Panc1 (cell line): ENCODE measurements around the gene ZBTB47.

Experiments used
- TF ChIP-seq, protein P1 (sequence below): fragments of 450-650 bp; IDR thresholded peaks from 2 replicates; pipeline ENCODE4 v1.5.1; 2017; ENCODE audit warnings: mild to moderate bottlenecking
- TF ChIP-seq, protein P2 (sequence below), 2 experiments: IDR thresholded peaks; 2 replicates each; pipeline ENCODE4 v1.6.1; 2011 to 2012; ENCODE audit warnings: low read depth in 2 of 2, control low read depth in 1 of 2, low read length in 1 of 2, mild to moderate bottlenecking in 1 of 2, moderate library complexity in 1 of 2; ENCODE audit not compliant: insufficient read depth in 1 of 2

DNA sequence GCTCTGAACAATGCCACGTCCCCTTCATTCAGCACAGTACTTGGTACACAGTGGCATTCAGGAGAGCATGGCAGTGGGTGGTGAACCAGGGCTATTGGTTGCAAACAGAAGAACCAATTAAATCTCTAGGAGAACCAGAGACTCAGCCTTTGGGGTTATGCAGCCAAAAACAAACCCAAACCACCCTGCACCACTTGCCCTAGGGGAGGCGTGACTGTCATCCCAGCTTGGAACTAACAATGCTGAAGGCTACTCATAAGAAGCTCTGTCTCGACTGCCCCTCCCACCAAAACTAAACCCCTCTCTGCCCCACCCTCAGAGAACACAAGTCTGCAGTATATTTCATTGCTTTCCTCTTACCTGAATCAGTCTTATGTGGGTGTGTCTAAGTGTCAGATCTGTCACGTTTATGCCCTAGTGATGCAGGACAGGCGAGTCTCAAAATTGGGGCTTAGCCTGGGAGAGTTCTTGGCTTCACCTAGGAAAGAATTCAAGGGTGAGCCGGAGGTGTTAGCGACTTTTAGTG is 16.6 kb downstream of the ZBTB47 start:
- TF ChIP-seq, protein P1, sequence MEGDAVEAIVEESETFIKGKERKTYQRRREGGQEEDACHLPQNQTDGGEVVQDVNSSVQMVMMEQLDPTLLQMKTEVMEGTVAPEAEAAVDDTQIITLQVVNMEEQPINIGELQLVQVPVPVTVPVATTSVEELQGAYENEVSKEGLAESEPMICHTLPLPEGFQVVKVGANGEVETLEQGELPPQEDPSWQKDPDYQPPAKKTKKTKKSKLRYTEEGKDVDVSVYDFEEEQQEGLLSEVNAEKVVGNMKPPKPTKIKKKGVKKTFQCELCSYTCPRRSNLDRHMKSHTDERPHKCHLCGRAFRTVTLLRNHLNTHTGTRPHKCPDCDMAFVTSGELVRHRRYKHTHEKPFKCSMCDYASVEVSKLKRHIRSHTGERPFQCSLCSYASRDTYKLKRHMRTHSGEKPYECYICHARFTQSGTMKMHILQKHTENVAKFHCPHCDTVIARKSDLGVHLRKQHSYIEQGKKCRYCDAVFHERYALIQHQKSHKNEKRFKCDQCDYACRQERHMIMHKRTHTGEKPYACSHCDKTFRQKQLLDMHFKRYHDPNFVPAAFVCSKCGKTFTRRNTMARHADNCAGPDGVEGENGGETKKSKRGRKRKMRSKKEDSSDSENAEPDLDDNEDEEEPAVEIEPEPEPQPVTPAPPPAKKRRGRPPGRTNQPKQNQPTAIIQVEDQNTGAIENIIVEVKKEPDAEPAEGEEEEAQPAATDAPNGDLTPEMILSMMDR = no peak
- TF ChIP-seq, protein P2, sequence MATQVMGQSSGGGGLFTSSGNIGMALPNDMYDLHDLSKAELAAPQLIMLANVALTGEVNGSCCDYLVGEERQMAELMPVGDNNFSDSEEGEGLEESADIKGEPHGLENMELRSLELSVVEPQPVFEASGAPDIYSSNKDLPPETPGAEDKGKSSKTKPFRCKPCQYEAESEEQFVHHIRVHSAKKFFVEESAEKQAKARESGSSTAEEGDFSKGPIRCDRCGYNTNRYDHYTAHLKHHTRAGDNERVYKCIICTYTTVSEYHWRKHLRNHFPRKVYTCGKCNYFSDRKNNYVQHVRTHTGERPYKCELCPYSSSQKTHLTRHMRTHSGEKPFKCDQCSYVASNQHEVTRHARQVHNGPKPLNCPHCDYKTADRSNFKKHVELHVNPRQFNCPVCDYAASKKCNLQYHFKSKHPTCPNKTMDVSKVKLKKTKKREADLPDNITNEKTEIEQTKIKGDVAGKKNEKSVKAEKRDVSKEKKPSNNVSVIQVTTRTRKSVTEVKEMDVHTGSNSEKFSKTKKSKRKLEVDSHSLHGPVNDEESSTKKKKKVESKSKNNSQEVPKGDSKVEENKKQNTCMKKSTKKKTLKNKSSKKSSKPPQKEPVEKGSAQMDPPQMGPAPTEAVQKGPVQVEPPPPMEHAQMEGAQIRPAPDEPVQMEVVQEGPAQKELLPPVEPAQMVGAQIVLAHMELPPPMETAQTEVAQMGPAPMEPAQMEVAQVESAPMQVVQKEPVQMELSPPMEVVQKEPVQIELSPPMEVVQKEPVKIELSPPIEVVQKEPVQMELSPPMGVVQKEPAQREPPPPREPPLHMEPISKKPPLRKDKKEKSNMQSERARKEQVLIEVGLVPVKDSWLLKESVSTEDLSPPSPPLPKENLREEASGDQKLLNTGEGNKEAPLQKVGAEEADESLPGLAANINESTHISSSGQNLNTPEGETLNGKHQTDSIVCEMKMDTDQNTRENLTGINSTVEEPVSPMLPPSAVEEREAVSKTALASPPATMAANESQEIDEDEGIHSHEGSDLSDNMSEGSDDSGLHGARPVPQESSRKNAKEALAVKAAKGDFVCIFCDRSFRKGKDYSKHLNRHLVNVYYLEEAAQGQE (IDR thresholded peaks at IDR 0.05; ENCODE audit: insufficient read depth in 1 of 2, low read depth in 2 of 2, low read length in 1 of 2) = no peak
